Neutrophil (primary cell): ENCODE data around the gene PIK3CB.
"Not testable (repeated sequence)": the region's sequence is repeated elsewhere in the genome, so short reads cannot be mapped to it uniquely, and the experiment has no call there.

Source experiments
- H3K27ac ChIP-seq: fragments of 200-600 bp; sonication (generic); 2 replicates; pipeline ENCODE4 v1.5.1; 2016; ENCODE audit warnings: mild to moderate bottlenecking, moderate library complexity
- H3K27me3 ChIP-seq: fragments of 200-600 bp; sonication (generic); 2 replicates; pipeline ENCODE4 v1.6.0; 2016; ENCODE audit warnings: mild to moderate bottlenecking
- H3K36me3 ChIP-seq: fragments of 200-600 bp; sonication (generic); 2 replicates; pipeline ENCODE4 v1.5.1; 2017
- H3K4me1 ChIP-seq, 2 experiments: fragments of 200-600 bp in 1 of 2; sonication (generic) in 1 of 2; 1 replicate in 1 of 2; 2 replicates in 1 of 2; pipeline versions ENCODE4 v1.5.1 to v1.6.1; 2013 to 2016; ENCODE audit warnings: low read depth in 1 of 2, low read length in 1 of 2, mild to moderate bottlenecking in 1 of 2, moderate library complexity in 1 of 2; ENCODE audit not compliant: control insufficient read depth in 1 of 2, insufficient read depth in 1 of 2
- H3K4me3 ChIP-seq, 2 experiments: fragments of 200-600 bp in 1 of 2; sonication (generic) in 1 of 2; 1 replicate in 1 of 2; 2 replicates in 1 of 2; pipeline ENCODE4 v1.5.1; 2013 to 2016; ENCODE audit warnings: low read depth in 1 of 2, low read length in 1 of 2, mild to moderate bottlenecking in 1 of 2, moderate library complexity in 1 of 2
- H3K9me3 ChIP-seq: fragments of 200-600 bp; sonication (generic); 2 replicates; pipeline ENCODE4 v1.5.1; 2016
- CTCF ChIP-seq: fragments of 200-600 bp; sonication (generic); IDR thresholded peaks from 2 replicates; pipeline ENCODE4 v1.5.1; 2016; ENCODE audit warnings: antibody characterized with exemption

Gene PIK3CB

DNA sequence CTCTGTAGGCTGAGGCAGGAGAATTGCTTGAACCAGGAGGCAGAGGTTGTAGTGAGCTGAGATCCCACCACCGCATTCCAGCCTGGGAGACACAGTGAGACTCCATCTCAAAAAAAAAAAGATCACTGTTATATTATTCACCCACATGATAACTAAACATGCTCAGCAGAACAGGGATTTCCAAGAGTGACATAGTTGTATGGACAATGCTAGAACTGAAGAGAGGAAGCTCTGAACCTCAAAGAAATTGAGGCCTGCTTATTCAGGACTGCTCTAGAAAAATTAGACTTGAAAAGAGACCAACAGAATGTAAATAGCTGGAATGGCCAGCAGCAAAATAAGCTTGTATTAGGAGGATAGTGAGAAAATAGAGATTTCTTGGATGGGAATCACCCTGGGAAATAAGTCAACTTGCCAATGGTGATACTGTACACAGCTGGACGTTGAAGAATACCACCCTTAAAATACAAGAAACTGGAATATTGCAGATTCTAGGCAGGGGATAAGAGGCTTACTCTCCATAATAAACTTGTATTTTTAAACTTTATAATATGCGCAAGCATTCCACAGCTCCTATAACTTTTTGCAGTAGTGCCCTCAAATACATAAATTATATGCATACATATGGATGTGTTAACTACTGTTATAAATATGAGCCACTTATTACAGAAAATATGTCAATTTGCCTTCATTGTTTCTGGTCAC is 28.2 kb downstream of the PIK3CB start:
- Histone ChIP-seq H3K27me3 (no peaks in the 10 kb centered on the region), H3K36me3 (no peaks in the 10 kb centered on the region), H3K27ac (peak overlapping the region; percentile 73), H3K4me3 (no peak overlapping the region), H3K9me3 (no peaks in the 10 kb centered on the region), H3K4me1 (peaks cover 13 to 16% of the 10 kb centered on the region in 2 experiments)
- no peak for TF ChIP-seq CTCF

- TF ChIP-seq CTCF, result no peak
- Histone ChIP-seq H3K4me1 (peaks cover 13 to 16% of the 10 kb centered on the region in 2 experiments), H3K27ac (peak overlapping the region; percentile 47), H3K9me3 (no peaks in the 10 kb centered on the region), H3K27me3 (no peaks in the 10 kb centered on the region), H3K36me3 (no peaks in the 10 kb centered on the region), H3K4me3 (no peak overlapping the region)
Measured at GRCh38 chr3:138803006-138803653, 31.6 kb downstream of the PIK3CB start.

DNA sequence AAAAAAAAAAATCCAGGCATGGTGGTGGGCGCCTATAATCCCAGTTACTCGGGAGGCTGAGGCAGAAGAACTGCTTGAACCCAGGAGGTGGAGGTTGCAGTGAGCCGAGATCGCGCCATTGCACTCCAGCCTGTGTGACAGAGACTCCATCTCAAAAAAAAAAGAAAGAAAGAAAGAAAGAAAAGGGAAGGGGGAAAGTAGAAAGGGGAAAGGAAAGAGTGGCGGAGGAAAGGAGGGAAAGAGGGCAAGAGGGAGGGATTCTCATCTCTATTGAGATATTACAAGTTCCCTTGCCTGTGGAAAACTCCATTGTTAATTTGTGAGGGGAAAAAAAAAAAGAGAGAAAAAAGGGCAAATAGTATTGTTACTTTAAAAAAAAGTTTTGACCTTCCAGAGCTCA is 32.5 kb downstream of the PIK3CB start:
- H3K27ac ChIP-seq, result peak overlapping the region; percentile 47
- H3K36me3 ChIP-seq, H3K27me3 ChIP-seq: not testable (repeated sequence)

GRCh38 chr3:138801792-138802191 is 32.9 kb downstream of the PIK3CB start:
- TF ChIP-seq CTCF, result no peak
- Histone ChIP-seq H3K9me3 (no peaks in the 10 kb centered on the region), H3K4me3 (no peak overlapping the region), H3K27ac (no peak overlapping the region), H3K4me1 (peaks cover 13 to 16% of the 10 kb centered on the region in 2 experiments), H3K27me3 (no peaks in the 10 kb centered on the region), H3K36me3 (no peaks in the 10 kb centered on the region)

More for the DNA sequence above, 32.5 kb downstream of the PIK3CB start:
- H3K9me3 ChIP-seq, H3K4me3 ChIP-seq: not testable (repeated sequence)
- peaks cover 13 to 16% of the 10 kb centered on the region in 2 experiments for H3K4me1 ChIP-seq

DNA sequence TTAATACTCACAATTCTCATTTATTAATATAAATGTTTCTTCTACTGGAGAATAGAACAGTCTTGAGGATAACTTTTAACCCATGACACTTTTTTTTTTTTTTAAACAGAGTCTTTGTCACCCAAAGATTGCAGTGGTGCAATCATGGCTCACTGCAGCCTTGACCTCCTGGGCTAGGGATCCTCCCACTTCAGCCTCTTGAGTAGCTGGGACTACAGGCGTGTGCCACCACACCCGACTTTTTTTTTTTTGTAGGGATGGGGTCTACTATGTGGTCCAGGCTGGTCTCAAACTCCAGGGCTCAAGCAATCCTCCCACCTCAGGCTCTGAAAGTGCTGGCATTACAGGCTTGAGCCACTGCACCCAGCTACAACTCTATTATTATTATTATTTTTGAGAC is 34.5 kb downstream of the PIK3CB start:
- no peak for TF ChIP-seq CTCF
- Histone ChIP-seq H3K4me1 (peaks cover 0 to 3% of the 10 kb centered on the region in 2 experiments), H3K36me3 (no peaks in the 10 kb centered on the region), H3K4me3 (no peak overlapping the region), H3K9me3 (no peaks in the 10 kb centered on the region), H3K27ac (peak overlapping the region; percentile 35), H3K27me3 (no peaks in the 10 kb centered on the region)

DNA sequence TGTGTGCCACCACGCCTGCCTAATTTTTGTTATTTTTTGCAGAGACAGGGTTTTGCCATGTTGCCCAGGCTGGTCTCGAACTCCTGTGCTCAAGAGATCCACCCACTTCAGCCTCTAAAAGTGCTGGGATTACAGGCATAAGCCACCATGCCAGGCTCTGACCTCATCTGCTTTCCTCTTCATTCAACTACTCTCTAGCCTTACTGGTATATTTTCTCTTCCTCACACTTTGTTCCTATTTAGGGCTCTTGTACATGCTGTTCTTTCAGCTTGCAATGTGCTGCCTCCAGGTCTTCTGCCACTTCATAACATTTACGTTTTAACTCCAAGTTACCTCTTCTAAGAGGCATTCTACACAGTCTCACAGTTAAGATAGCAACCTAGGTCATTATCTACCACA is 34.9 kb downstream of the PIK3CB start:
- peaks cover 0 to under 1% of the 10 kb centered on the region in 2 experiments for H3K4me1 ChIP-seq

More for the DNA sequence above, 34.9 kb downstream of the PIK3CB start:
- Histone ChIP-seq H3K36me3 (no peaks in the 10 kb centered on the region), H3K9me3 (no peaks in the 10 kb centered on the region), H3K27ac (peak overlapping the region; percentile 35), H3K27me3 (no peaks in the 10 kb centered on the region), H3K4me3 (no peak overlapping the region)
- TF ChIP-seq CTCF, result no peak
